HEK293 (cell line): Measurements from ENCODE around the gene B3GAT1.
A peak's percentile ranks its signal among the peaks of the same experiment; 100 is the strongest.

Experiments used
- CTCF ChIA-PET: fragments of 350-600 bp; formaldehyde crosslinking; extraction: SDS; loops from one replicate; lab custom pipeline; 2021; ENCODE audit warnings: antibody characterized with exemption; lab: Yijun Ruan, JAX
- POLR2A ChIA-PET: fragments of 300-600 bp; formaldehyde crosslinking; extraction: SDS; loops from one replicate; lab custom pipeline; 2020; ENCODE audit warnings: antibody characterized with exemption, inconsistent platforms; lab: Yijun Ruan, JAX
- H3K27ac ChIP-seq: fragments of 200-500 bp; sonication (Bioruptor generic); 2 replicates; pipeline ENCODE4 v1.5.1; 2014; ENCODE audit warnings: low read depth, low read length, control low read depth, inconsistent platforms; ENCODE audit errors: extremely low read depth
- H3K36me3 ChIP-seq, 2 experiments: fragments of 200-500 bp in 1 of 2; sonication (Bioruptor generic) in 1 of 2; 1 replicate in 1 of 2; 2 replicates in 1 of 2; pipeline ENCODE4 v1.5.1; 2014 to 2017; ENCODE audit warnings: inconsistent platforms in 2 of 2, low read length in 2 of 2; ENCODE audit not compliant: control insufficient read depth in 2 of 2, insufficient read depth in 1 of 2
- H3K4me1 ChIP-seq: fragments of 200-500 bp; sonication (Bioruptor generic); 2 replicates; pipeline ENCODE4 v1.5.1; 2014; ENCODE audit warnings: mild to moderate bottlenecking, low read length, inconsistent platforms; ENCODE audit not compliant: control insufficient read depth, insufficient read depth
- H3K4me3 ChIP-seq: 2 replicates; pipeline ENCODE4 v1.5.1; 2011; ENCODE audit warnings: low read depth, mild to moderate bottlenecking, control low read depth, low read length, moderate library complexity
- H3K9me3 ChIP-seq: fragments of 200-500 bp; sonication (Bioruptor generic); 2 replicates; pipeline ENCODE4 v1.5.1; 2014; ENCODE audit warnings: low read depth, low read length, inconsistent platforms; ENCODE audit not compliant: control insufficient read depth, insufficient read depth
- BCL11A ChIP-seq: fragments of 450-650 bp; formaldehyde crosslinking; IDR thresholded peaks from 2 replicates; pipeline ENCODE4 v1.5.1; 2016; ENCODE audit warnings: low read depth, missing biosample characterization, missing genetic modification characterization
- EGR2 ChIP-seq: fragments of 450-650 bp; formaldehyde crosslinking; IDR thresholded peaks from 2 replicates; pipeline ENCODE4 v1.5.1; 2016; ENCODE audit warnings: low read depth, missing biosample characterization, missing genetic modification characterization
- GLIS2 ChIP-seq: fragments of 450-650 bp; formaldehyde crosslinking; IDR thresholded peaks from 2 replicates; pipeline ENCODE4 v1.5.1; 2016; ENCODE audit warnings: missing biosample characterization, missing genetic modification characterization
- KLF1 ChIP-seq: fragments of 450-650 bp; formaldehyde crosslinking; IDR thresholded peaks from 2 replicates; pipeline ENCODE4 v1.5.1; 2016; ENCODE audit warnings: missing biosample characterization, missing genetic modification characterization
- YY2 ChIP-seq: fragments of 450-650 bp; formaldehyde crosslinking; IDR thresholded peaks from 2 replicates; pipeline ENCODE4 v1.5.1; 2016; ENCODE audit warnings: missing biosample characterization, missing genetic modification characterization
- ZBTB17 ChIP-seq: fragments of 450-650 bp; formaldehyde crosslinking; IDR thresholded peaks from 2 replicates; pipeline ENCODE4 v1.5.1; 2016; ENCODE audit warnings: missing biosample characterization, missing genetic modification characterization
- ZFHX2 ChIP-seq: fragments of 450-650 bp; formaldehyde crosslinking; conservative IDR thresholded peaks from 2 replicates; pipeline ENCODE4 v1.5.1; 2016; ENCODE audit warnings: missing biosample characterization, missing genetic modification characterization
- ZFP69B ChIP-seq: fragments of 450-650 bp; formaldehyde crosslinking; IDR thresholded peaks from 2 replicates; pipeline ENCODE4 v1.5.1; 2016; ENCODE audit warnings: missing biosample characterization, missing genetic modification characterization
- ZNF223 ChIP-seq: fragments of 450-650 bp; formaldehyde crosslinking; IDR thresholded peaks from 2 replicates; pipeline ENCODE4 v1.5.1; 2016; ENCODE audit warnings: missing biosample characterization, missing genetic modification characterization
- ZNF311 ChIP-seq: fragments of 450-650 bp; formaldehyde crosslinking; IDR thresholded peaks from 2 replicates; pipeline ENCODE4 v1.5.1; 2017; ENCODE audit warnings: missing biosample characterization, missing genetic modification characterization, borderline replicate concordance
- ZNF354C ChIP-seq: fragments of 450-650 bp; formaldehyde crosslinking; IDR thresholded peaks from 2 replicates; pipeline ENCODE4 v1.5.1; 2016; ENCODE audit warnings: missing biosample characterization, missing genetic modification characterization, low read depth, borderline replicate concordance
- ZNF391 ChIP-seq: fragments of 450-650 bp; formaldehyde crosslinking; IDR thresholded peaks from 2 replicates; pipeline ENCODE4 v1.5.1; 2016; ENCODE audit warnings: low read depth, missing biosample characterization, missing genetic modification characterization, borderline replicate concordance
- ZNF394 ChIP-seq: fragments of 450-650 bp; formaldehyde crosslinking; IDR thresholded peaks from 2 replicates; pipeline ENCODE4 v1.5.1; 2016; ENCODE audit warnings: missing biosample characterization, missing genetic modification characterization, mild to moderate bottlenecking, moderate library complexity, borderline replicate concordance
- ZNF404 ChIP-seq: fragments of 450-650 bp; formaldehyde crosslinking; IDR thresholded peaks from 2 replicates; pipeline ENCODE4 v1.5.1; 2017; ENCODE audit warnings: missing biosample characterization, missing genetic modification characterization
- ZNF423 ChIP-seq: fragments of 450-650 bp; formaldehyde crosslinking; IDR thresholded peaks from 2 replicates; pipeline ENCODE4 v1.5.1; 2016; ENCODE audit warnings: missing biosample characterization, missing genetic modification characterization
- ZNF433 ChIP-seq: fragments of 450-650 bp; formaldehyde crosslinking; IDR thresholded peaks from 2 replicates; pipeline ENCODE4 v1.5.1; 2016; ENCODE audit warnings: missing biosample characterization, missing genetic modification characterization, low read depth
- ZNF473 ChIP-seq: fragments of 450-650 bp; formaldehyde crosslinking; IDR thresholded peaks from 2 replicates; pipeline ENCODE4 v1.5.1; 2017; ENCODE audit warnings: missing biosample characterization, missing genetic modification characterization
- ZNF544 ChIP-seq: fragments of 450-650 bp; formaldehyde crosslinking; IDR thresholded peaks from 2 replicates; pipeline ENCODE4 v1.5.0; 2017; ENCODE audit warnings: missing biosample characterization, missing genetic modification characterization
- ZNF558 ChIP-seq: fragments of 450-650 bp; formaldehyde crosslinking; IDR thresholded peaks from 2 replicates; pipeline ENCODE4 v1.5.1; 2016; ENCODE audit warnings: missing biosample characterization, missing genetic modification characterization
- ZNF600 ChIP-seq: fragments of 450-650 bp; formaldehyde crosslinking; IDR thresholded peaks from 2 replicates; pipeline ENCODE4 v1.5.1; 2016; ENCODE audit warnings: missing biosample characterization, missing genetic modification characterization
- ZNF664 ChIP-seq: fragments of 450-650 bp; formaldehyde crosslinking; IDR thresholded peaks from 2 replicates; pipeline ENCODE4 v1.5.1; 2016; ENCODE audit warnings: missing biosample characterization, missing genetic modification characterization
- ZNF670 ChIP-seq: fragments of 450-650 bp; formaldehyde crosslinking; IDR thresholded peaks from 2 replicates; pipeline ENCODE4 v1.5.1; 2016; ENCODE audit warnings: missing biosample characterization, missing genetic modification characterization, low read depth
- ZNF785 ChIP-seq: fragments of 450-650 bp; formaldehyde crosslinking; IDR thresholded peaks from 2 replicates; pipeline ENCODE4 v1.5.1; 2016; ENCODE audit warnings: missing biosample characterization, missing genetic modification characterization
- ZNF792 ChIP-seq: fragments of 450-650 bp; formaldehyde crosslinking; IDR thresholded peaks from 2 replicates; pipeline ENCODE4 v1.5.1; 2016; ENCODE audit warnings: missing biosample characterization, missing genetic modification characterization
- TF ChIP-seq, protein P1 (sequence below): fragments of 450-650 bp; formaldehyde crosslinking; IDR thresholded peaks from 2 replicates; pipeline ENCODE4 v1.5.1; 2016; ENCODE audit warnings: missing biosample characterization, missing genetic modification characterization, borderline replicate concordance
- TF ChIP-seq, protein P2 (sequence below): fragments of 450-650 bp; formaldehyde crosslinking; IDR thresholded peaks from 2 replicates; pipeline ENCODE4 v1.5.1; 2016; ENCODE audit warnings: missing biosample characterization, missing genetic modification characterization
- TF ChIP-seq, protein P3 (sequence below): fragments of 450-650 bp; formaldehyde crosslinking; IDR thresholded peaks from 2 replicates; pipeline ENCODE4 v1.5.0; 2017; ENCODE audit warnings: missing biosample characterization, missing genetic modification characterization, borderline replicate concordance

Gene B3GAT1

DNA sequence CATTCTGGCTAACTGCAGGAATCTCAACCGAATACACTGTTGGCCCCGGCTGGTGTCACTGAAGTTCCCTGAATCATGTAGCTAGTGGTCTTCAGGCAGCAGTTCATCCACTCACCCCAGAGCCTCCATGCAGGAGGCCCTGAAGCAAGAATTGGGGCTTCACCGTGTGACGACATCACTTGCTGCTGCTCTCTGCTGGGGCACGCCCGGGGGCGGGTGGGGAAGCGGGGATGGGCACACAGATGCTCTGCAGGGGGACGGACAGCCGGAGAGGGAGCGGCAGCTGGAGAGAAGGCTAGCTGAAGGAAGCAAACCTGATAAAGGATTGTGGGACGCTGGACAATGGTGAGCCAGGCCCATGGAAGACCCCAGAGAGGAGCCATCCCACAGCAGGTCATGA lies 17.0 kb downstream of the B3GAT1 start:
- no peaks in the 10 kb centered on the region for H3K4me1 ChIP-seq
- no peak overlapping the region for H3K4me3 ChIP-seq
- no peak overlapping the region for H3K27ac ChIP-seq
- TF ChIP-seq ZNF223 (tag by site-specific recombination) (no peak), KLF1 (0 out of 2 replicates have a peak, but pooled peaks have one; percentile 29), ZFP69B (tag by site-specific recombination) (no peak), ZNF433 (tag by site-specific recombination) (no peak)
- TF ChIP-seq, protein P1, sequence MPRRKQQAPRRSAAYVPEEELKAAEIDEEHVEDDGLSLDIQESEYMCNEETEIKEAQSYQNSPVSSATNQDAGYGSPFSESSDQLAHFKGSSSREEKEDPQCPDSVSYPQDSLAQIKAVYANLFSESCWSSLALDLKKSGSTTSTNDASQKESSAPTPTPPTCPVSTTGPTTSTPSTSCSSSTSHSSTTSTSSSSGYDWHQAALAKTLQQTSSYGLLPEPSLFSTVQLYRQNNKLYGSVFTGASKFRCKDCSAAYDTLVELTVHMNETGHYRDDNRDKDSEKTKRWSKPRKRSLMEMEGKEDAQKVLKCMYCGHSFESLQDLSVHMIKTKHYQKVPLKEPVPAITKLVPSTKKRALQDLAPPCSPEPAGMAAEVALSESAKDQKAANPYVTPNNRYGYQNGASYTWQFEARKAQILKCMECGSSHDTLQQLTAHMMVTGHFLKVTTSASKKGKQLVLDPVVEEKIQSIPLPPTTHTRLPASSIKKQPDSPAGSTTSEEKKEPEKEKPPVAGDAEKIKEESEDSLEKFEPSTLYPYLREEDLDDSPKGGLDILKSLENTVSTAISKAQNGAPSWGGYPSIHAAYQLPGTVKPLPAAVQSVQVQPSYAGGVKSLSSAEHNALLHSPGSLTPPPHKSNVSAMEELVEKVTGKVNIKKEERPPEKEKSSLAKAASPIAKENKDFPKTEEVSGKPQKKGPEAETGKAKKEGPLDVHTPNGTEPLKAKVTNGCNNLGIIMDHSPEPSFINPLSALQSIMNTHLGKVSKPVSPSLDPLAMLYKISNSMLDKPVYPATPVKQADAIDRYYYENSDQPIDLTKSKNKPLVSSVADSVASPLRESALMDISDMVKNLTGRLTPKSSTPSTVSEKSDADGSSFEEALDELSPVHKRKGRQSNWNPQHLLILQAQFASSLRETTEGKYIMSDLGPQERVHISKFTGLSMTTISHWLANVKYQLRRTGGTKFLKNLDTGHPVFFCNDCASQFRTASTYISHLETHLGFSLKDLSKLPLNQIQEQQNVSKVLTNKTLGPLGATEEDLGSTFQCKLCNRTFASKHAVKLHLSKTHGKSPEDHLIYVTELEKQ (tag by site-specific recombination): no peak
- CTCF ChIA-PET: no interaction called here
- no peaks in the 10 kb centered on the region for H3K9me3 ChIP-seq
- no peaks in the 10 kb centered on the region for H3K36me3 ChIP-seq
- POLR2A ChIA-PET: no interaction called here

DNA sequence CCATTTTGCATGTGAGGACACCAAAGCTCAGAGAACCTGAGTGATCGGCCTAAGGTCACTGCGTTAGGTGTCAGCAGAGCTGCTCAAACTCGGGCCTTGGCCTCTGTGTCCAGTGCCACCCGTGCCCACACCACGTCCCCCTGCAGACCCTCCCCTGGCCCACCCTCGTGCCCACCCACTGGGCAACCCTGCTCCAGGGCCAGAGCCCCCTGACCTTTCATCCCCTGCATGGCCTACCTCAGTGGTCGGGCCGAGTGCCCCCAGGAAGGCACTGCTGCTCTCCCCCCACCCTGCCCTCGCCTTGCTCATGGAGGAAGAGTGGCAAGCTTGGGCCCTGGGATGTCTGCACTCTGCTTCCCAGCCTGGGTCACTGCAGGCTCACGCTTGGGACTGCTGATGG lies 17.7 kb downstream of the B3GAT1 start:
- no peaks in the 10 kb centered on the region for H3K9me3 ChIP-seq
- ChIA-PET POLR2A (no interaction called here), CTCF (no interaction called here)

DNA sequence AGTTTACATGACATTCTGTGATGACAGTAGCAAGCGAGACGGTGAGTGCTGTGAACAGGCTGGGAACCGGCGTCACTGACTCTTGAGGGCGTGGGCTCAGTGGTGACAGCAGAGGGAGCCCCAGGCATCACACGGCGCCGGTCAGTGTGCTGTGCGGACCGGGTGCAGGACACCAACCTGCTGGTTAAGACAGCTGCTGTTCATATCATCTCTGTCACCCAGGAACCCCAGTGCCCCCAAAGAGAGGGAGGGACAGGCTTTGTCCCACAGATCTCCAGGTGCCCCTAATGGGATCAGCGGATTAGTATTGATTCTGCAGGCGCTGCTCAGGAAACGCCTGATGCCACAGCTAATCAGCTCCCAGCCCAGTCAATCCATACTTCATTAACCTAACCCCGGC lies 18.4 kb downstream of the B3GAT1 start:
- H3K4me1 ChIP-seq: no peaks in the 10 kb centered on the region
- no peaks in the 10 kb centered on the region for H3K9me3 ChIP-seq
- TF ChIP-seq ZNF394 (tag by site-specific recombination) (no peak), ZNF785 (tag by site-specific recombination) (no peak)
- TF ChIP-seq, protein P2, sequence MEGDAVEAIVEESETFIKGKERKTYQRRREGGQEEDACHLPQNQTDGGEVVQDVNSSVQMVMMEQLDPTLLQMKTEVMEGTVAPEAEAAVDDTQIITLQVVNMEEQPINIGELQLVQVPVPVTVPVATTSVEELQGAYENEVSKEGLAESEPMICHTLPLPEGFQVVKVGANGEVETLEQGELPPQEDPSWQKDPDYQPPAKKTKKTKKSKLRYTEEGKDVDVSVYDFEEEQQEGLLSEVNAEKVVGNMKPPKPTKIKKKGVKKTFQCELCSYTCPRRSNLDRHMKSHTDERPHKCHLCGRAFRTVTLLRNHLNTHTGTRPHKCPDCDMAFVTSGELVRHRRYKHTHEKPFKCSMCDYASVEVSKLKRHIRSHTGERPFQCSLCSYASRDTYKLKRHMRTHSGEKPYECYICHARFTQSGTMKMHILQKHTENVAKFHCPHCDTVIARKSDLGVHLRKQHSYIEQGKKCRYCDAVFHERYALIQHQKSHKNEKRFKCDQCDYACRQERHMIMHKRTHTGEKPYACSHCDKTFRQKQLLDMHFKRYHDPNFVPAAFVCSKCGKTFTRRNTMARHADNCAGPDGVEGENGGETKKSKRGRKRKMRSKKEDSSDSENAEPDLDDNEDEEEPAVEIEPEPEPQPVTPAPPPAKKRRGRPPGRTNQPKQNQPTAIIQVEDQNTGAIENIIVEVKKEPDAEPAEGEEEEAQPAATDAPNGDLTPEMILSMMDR (tag by site-specific recombination): 0 out of 2 replicates have a peak, but pooled peaks have one; percentile 14
- H3K27ac ChIP-seq: no peak overlapping the region
- CTCF ChIA-PET: no interaction called here
- POLR2A ChIA-PET: no interaction called here
- H3K4me3 ChIP-seq: no peak overlapping the region
- no peaks in the 10 kb centered on the region for H3K36me3 ChIP-seq

More for the DNA sequence above, 17.7 kb downstream of the B3GAT1 start:
- Histone ChIP-seq H3K27ac (no peak overlapping the region), H3K4me3 (no peak overlapping the region), H3K36me3 (no peaks in the 10 kb centered on the region), H3K4me1 (no peaks in the 10 kb centered on the region)
- TF ChIP-seq ZNF354C (tag by site-specific recombination) (no peak), ZNF404 (no peak), GLIS2 (tag by site-specific recombination) (no peak), ZBTB17 (tag by site-specific recombination) (no peak), ZNF558 (no peak), ZNF544 (tag by site-specific recombination) (no peak), ZNF600 (tag by site-specific recombination) (no peak), ZNF670 (no peak), ZNF792 (tag by site-specific recombination) (no peak), ZNF423 (tag by site-specific recombination) (no peak), YY2 (tag by site-specific recombination) (no peak), ZNF391 (tag by site-specific recombination) (no peak), BCL11A (tag by site-specific recombination) (no peak), ZNF664 (tag by site-specific recombination) (no peak), ZNF311 (no peak), EGR2 (tag by site-specific recombination) (no peak), ZFHX2 (tag by site-specific recombination) (no peak), ZNF473 (no peak)
- TF ChIP-seq, protein P3, sequence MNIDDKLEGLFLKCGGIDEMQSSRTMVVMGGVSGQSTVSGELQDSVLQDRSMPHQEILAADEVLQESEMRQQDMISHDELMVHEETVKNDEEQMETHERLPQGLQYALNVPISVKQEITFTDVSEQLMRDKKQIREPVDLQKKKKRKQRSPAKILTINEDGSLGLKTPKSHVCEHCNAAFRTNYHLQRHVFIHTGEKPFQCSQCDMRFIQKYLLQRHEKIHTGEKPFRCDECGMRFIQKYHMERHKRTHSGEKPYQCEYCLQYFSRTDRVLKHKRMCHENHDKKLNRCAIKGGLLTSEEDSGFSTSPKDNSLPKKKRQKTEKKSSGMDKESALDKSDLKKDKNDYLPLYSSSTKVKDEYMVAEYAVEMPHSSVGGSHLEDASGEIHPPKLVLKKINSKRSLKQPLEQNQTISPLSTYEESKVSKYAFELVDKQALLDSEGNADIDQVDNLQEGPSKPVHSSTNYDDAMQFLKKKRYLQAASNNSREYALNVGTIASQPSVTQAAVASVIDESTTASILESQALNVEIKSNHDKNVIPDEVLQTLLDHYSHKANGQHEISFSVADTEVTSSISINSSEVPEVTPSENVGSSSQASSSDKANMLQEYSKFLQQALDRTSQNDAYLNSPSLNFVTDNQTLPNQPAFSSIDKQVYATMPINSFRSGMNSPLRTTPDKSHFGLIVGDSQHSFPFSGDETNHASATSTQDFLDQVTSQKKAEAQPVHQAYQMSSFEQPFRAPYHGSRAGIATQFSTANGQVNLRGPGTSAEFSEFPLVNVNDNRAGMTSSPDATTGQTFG (tag by site-specific recombination): no peak
